SK-N-DZ (cell line): Measurements from ENCODE around the gene GNAS-AS1.

Experiments
- DNase-seq: peaks from one replicate; pipeline ENCODE4 v3.0.0-alpha.2; 2015; ENCODE audit warnings: low spot score

The GNAS-AS1 gene

DNA sequence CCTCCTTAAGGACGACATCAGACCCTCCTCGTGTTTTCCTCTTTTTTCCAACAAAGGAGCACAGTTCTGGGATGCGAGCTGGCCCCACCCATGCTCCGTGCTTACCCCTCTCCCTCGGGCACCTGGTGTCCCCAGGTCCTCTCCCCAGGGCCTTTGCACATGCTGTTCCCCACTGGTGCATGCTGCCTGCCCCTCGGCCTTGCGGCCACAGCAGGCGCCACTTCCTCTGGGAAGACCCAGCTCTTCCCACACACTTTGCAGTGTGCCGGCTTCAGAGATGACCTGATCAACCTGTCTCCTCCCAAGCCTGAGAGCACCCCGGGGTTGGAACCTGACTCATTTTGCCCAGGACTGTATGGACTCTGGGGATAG, 39.8 kb downstream of the GNAS-AS1 start:
- DNase-seq = no peak

DNA sequence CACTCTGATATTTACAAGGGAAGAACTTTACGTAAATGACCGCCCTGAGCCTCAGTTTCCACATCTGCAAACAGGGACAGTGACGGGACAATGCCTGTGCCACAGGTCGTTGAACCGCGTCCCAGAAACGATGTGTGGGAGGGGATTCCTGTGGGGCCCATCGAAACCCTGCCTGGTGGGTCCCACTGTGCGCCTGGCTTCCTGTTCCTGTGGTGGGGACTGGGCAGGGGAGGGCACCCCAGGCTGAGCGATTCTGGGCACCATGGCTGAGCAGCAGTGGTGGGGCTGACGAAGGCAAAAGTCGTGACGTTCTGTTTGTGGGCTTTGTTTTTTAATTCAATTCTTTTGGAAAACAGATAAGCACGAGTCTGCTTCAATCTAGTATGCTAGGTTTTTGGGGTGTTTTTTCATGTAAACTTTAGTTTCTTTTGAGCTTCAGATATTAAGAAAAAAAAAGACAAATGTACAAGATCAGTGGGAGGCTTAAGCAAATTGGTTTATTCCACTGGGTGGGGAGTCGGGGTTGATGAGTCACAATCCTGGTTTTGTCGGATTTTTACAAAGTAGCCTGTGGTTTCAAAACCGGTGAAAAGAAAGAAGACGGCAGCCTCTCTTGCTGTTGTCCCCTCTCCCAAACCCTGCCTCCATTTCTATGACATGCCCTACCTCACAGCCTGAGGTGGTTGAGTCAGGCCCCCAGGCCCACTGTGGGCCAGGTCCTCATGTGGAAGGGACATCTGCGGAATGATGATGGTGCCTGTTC, 40.4 kb downstream of the GNAS-AS1 start:
- no peak for DNase-seq

DNA sequence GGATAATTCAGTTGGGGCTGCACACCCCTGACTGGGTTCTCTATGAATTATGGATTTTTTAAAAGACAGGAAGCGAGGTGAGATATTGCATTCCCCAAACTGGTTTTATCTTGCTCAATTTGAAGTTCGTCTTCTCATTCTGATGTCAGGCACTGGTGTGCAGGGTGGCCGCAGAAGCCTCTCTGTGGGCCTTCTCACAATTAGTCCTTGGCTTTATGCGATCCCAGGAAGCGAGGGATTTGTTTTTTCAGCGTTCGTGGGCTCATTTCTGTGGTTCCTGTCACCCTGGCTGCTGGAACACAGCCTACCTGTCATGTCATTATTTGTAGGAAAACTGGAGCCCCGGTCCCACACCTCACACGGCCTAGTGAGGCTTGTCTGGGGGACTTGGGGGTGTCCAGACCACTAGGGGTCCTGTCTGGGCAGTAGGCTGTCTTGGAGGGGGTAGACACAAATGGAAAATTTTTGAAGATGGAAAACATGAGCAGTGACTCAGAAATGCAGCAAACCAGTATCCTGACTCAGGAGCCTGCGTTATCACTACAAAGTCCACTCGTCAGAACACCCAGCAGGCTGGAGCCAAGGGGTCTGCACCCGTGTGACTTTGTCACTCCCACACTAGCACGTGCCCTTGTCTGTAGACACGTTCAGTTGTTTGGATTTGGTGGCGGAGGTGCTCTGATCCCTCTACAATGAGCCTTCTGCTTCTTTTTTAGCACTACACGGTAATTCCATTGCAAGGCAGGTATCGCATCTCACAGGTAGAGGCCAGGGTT, 42.2 kb downstream of the GNAS-AS1 start:
- DNase-seq = no peak

DNA sequence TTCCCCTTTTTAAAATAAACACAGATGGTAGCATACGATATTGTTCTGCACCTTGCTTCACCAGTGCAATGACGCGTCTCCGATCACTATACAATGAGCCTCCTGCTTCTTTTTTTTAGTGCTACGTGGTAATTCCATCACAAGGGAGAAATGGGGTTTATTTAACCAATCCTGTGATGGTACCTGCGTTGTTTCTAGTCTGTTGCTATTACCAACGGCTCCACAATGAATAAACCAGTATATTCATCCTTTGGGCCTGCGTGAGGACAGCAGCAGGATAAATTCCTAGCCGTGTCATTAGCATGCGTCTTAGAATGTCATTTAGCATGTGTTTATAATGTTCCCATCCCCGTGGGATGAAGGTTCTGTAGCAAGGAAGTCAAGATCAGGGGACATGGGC, 42.9 kb downstream of the GNAS-AS1 start:
- no peak for DNase-seq

DNA sequence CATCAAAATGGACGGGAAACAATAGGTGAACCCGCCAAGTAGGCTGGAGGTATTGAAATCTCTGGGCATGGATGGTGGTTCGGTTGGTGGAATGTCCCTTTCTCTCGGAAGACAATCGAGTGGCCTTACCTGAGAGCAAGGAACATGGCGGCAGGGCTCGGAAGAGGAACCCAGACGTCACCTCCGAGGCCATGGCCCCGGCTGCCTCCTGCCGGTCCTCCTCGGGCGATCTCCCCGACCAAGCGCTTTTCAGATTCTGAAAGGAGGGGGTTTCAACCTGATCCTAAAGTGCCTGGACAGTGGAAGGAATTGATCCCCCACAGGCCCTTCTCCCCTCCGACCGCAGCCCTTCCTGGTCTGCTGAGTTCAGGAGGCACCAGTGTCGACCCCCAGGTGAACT, 47.2 kb downstream of the GNAS-AS1 start:
- no peak for DNase-seq

DNA sequence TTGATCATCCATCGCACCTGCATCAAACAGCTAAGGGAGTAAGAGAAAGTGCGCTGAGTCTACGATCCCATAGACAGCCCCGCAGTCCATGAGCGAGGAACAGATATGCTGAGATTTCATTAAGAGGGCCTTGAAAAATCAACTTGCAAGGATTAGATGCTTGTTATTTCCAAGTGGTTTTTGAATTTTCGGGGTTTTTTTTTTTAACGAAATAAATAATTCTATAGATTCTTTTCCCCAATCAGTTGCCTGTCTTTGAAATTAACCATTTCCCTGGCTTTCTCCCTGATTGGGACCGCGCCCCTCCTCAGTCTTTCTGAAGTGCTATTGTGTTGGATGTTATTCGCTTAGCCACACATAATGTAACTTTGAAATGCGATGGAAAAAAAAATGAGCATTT, 48.6 kb downstream of the GNAS-AS1 start:
- DNase-seq = no peak

DNA sequence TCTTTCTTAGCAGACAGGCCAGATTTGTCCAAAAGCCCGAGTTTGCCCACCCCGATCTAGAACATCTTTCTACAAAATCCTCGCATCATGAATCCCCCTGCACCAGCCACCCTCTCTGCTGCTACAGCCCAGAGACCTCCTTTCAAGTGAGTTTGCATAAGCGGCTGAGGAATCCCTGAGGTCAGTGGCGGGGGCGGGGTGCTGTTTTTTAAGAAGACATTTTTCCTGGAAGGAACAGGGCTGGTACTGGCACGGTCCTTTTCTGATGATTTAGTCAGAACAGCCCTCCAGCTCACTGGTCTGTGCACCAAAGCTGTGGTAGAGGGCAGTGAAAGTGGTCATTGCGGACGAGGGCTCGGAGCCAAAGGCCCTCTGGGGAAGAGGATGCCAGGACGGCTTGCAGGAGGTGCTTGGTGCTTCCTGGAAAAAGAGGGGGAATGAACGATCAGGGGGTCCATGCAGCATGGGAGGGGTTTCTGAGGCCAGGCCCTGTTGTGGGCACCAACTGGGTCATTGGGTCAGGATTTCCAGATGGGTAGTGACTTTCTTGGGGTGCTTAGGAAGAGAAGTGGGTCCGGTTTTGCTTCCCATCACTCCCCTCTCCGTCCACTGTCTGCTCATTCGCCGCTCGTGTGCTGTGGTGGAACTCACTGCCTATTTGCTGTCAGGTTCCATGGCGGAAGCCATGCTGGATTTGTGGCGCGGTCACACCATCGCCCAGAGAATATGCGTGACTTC, 50.4 kb downstream of the GNAS-AS1 start:
- DNase-seq = no peak

DNA sequence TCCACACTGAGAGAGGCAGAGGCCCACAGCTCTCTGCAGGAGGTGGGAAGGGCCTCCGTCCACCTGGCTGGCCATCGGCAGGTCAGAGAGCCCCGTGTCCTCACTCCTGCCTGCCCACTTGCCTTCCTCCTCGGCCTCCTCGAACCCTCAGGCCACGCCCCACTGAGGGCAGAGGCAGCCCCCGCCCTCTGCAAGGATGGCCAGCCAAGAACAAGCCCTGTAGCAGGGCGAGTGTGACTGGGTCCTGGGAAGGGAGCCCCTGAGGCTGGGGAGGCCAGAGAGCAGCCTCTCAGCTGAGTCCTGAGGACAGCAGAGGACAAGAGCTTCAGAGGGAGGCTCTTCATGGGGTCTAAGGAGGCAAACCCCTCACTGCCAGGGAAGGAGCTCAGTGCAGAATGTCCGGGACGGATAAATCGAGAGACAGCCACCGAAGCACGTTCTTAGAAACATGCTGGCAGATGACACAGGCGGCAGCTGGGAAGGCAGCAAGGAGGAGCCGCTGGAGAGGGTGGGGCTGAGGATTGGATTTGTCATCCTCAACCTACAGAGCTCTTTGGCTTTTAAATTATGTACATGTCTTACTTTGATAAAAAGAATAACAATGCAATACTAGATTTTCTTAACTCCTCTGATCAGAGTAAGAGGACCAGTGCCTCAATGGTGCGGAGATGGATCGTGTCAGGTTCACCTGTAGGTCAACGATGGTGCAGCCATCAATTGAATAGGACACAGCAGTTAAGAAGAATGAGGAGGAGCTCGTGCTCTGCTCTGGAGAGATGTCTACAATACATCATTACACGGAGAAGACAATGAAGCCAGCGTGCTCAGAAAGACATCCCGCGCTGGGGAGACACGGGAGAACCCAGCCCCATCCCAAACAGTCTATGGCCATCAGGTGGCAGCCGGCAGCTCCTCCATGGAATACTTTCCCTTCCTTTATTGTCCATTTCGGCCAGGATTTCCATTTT, 53.0 kb downstream of the GNAS-AS1 start:
- DNase-seq = no peak

DNA sequence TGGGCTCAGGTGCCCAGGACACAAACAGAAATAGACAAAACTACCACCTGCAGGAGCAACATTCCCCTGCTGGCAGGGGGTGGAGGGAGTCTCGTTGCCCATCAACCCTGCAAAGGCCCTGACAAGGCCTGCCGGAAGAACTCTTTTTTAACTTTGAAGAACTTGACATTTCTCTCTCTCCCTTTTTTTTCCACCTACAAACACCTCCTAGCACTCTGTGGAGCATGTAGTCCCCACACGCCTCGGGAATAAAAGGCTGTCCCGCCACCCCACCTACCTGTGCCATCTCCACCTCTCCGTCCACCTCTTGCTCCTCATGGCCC, 54.8 kb downstream of the GNAS-AS1 start:
- no peak for DNase-seq

DNA sequence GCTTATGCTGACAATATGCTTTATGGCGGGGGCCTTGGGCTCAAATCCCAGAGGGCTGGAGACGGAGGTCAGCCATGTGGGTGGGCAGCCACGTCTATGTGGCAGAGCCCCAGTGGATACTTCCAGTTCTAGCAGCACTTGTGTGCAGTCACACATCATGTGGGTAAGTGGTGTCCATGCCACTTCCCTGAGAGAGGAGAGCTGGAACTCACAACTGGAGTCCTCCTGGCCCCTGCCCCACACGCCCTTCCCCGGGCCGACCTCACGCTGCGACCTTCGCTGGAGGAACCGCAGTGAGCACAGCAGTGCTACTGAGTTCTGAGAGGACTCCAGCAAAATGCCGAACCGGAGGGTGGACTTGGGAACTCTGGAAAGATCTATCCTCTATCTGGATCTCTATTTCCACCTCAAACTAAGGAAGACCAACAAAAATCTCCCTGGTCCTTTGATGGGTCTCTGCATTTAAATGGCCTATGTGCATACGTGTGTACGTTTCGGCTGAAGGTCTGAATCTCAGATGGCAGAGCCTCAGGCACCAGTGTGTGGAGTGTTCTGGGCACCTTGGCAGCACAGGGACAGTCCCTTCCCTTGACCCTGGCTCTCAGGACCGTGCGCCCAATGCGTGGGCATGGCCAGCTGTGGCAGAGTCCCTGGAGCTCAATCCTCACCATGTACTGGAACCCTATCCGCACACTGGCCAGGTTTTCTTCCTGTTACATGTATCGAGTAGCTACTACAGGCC, 55.4 kb downstream of the GNAS-AS1 start:
- DNase-seq = no peak

DNA sequence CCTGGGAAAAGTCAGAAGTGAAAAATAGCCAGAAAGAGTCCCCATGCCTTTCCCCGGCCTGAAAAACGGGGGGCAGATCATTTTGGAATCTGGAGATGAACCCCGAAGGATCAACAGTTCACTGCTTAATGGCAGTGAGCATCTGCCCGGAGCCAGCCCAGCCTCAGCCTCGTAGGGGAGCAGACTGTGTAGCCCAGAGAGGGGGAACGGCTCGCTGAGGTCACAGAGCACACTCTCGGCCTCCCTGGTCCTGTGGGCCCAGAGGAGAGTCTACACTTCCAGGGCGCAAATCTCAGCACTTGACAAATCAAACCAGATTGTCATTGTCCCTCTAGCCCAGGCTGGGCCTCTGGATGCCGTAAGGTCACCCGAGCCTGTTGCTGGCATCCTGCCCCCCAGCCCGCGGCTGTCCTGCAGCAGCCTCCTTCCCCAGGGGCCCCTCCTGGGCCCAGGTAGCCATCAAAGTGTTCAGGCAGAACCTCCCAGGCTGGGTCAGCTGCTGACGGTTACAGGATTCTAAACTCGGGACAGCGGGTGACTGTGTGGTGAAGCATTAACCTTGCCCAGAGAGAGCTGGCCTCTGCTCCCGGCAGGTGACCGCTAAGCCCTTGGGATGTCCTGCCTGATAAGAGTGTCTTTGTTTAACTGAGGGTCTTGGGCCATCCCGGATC, 56.1 kb downstream of the GNAS-AS1 start:
- DNase-seq = no peak

DNA sequence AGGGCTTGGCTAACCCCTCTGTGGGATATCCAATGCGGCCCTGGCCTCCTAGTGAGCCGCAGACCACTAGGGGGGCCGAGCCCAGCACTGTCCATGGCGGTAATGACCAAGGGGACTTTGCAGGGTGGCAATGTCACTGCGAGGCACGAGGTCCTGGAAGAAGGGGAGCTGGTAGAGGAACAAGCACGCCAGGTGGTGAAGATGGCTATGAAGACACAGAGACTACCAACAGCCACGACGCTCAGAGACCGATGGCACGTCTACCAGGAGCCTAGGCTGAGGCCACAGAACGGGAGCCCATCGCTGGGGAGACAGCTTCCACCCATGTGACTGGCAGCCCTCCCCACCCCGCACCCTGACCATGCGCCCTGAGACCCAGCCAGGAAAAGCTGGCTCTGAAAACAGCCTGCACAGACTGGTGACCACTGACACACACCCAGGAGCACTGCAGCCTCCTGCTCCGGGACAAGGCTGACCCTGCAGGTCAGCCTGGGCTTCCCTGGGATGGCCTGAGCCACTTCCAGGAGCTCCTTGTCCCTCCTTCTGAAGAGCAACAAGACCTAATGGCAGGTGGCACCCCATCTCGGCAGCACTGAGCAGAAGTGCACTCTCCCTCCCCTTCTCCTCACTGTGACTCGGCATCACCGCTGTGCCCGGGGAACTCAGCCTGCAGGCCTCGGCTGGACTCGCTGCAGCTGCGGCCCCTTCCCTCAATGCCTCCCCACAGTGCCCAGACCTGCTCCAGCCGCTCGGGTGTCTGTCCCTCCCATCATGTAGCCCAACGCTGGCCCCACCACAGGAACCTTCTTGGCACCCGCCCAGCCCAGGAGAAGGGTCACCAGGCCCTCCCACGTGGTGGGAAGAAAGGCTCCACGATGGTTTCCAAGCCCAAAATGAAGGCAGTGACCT, 56.9 kb downstream of the GNAS-AS1 start:
- DNase-seq = no peak

DNA sequence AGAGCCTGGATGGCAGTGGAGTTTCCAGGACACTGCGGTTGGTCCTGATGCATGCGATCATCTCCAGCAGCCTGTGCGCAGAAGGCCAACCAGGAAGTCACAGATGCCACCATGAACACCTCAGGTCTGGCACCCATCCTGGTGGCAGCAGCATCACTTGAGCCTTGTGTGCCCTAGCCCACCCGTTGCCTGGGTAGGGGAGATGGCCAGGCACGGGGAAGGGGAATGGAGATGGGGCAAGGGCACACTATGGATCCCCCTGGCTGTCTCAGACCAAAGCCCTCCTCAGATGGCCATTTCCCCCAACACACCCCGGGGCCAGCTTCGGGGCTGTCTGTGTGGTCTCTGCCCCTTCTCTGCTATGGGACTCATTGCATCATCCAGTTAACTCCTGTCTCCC, 58.3 kb downstream of the GNAS-AS1 start:
- no peak for DNase-seq

DNA sequence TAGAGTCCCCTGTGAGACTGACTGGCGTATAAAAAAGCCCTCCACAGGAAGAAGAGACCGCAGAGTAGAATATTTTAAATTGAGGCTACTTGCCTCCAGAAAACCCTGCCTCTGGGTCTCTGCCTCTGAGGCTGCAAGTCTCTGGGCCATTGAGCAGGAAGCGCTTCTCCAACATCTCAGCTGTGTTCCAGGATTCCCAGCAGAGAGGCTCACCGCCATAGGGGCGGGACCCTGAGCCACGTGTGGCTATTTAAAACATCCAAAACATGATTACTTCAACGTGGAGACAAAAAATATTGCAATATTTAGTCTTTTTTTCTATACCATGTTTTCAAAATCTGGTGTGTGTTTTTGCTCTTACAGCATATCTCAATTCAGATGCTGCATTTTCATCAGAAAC, 59.4 kb downstream of the GNAS-AS1 start:
- no peak for DNase-seq

DNA sequence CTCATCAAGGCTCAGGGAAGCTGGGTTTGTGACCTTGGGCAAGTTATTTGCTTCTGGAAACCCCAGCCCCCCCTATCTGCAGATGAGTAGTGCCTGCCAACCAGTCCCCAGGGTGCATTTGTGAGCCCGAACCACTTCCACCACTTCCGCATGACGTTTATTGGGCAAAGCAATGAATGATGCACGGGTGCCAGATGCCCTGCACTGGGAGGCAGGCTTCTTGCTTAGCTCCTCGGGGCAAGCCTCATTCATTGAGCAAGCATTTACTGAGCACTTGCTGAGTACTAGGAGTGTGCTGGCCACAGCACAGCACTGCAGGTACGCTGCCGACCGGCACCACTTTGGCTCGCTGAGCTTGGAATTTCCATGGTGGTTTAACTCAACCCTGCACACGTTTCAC, 60.2 kb downstream of the GNAS-AS1 start:
- DNase-seq = no peak

DNA sequence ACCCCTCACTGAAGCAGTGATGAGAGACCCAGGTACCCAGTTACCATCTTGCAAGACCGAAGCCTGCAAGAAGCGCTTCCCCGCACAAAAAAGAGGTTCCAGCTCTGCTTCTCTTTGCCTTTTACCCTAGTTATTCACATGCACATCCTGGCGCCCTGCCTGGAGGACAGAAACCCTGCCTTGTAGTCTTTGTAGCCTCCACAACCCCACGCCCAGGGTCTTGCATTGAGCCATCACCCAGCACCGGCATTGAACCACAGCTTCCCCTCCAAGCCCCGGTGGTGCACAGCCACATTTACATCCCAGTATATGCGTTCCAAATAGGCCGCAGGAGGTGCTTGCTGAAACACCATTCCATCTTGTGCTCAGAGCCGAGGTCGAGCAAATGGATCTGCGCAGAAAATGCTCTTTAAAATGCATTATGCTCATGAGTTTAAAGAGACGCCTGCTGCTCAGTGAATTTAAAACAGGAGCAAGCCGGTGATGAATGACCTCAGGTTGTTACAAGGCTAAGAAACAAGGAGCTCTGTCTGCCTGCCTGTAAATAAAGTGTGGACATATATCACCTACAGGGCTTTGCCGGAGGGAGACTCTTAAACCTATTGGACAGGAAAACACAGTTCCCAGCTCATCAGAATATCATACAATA, 61.7 kb downstream of the GNAS-AS1 start:
- DNase-seq = no peak

DNA sequence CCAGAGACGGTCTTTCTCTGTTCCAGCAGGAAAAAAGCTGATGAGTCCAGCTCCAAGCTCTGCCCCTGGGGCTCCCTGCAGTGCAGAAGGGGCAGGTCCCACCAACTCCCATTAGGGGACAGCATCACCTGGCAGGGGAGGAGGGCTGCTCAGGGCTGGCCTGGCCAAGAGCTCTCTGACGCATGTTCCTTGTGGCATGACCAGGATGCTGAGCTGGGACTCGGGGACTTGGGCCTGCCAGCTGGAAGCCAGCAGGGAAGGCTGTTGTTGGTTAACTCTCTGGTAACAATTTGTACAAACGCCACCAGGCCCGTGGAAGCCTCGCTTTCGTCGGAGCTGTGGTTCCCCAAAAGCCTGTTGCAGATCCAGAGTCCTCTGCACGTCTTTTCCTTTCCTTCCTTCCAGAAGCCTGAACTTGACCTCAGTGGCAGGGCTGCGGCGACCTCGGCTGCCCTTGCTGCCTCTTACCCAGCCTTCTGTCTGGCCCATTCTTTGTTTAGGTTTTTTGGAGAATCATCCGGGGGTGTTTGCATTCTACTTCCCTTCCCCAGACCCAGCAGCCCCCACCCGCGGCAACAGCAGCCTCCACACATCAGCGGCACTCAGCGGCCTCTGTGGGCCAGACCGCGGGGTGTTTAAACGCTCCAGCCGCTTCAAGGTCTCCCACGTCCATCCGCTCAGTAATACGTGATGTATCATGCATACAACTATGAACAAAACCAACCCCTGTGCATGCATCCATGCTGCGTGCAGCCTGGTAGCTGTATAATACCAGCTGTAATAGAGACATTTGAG, 63.3 kb downstream of the GNAS-AS1 start:
- no peak for DNase-seq
